Stimulated activated CD8-positive, alpha-beta memory T cell treated with anti-CD3 and anti-CD28 coated beads, Interleukin-4, amount 100 ng/mL, for 4 hours (primary cell): ENCODE measurements around the gene PPP1CC.
A peak's percentile ranks its signal among the peaks of the same experiment; 100 is the strongest.
"Not testable (repeated sequence)": the region's sequence is repeated elsewhere in the genome, so short reads cannot be mapped to it uniquely, and the experiment has no call there.

ENCODE experiments used
- DNase-seq, 2 donors: peaks; one replicate each; pipeline ENCODE4 v3.0.0-alpha.2; 2020; ENCODE audit warnings: low read depth in 2 of 2, low spot score in 1 of 2

Gene PPP1CC

DNA sequence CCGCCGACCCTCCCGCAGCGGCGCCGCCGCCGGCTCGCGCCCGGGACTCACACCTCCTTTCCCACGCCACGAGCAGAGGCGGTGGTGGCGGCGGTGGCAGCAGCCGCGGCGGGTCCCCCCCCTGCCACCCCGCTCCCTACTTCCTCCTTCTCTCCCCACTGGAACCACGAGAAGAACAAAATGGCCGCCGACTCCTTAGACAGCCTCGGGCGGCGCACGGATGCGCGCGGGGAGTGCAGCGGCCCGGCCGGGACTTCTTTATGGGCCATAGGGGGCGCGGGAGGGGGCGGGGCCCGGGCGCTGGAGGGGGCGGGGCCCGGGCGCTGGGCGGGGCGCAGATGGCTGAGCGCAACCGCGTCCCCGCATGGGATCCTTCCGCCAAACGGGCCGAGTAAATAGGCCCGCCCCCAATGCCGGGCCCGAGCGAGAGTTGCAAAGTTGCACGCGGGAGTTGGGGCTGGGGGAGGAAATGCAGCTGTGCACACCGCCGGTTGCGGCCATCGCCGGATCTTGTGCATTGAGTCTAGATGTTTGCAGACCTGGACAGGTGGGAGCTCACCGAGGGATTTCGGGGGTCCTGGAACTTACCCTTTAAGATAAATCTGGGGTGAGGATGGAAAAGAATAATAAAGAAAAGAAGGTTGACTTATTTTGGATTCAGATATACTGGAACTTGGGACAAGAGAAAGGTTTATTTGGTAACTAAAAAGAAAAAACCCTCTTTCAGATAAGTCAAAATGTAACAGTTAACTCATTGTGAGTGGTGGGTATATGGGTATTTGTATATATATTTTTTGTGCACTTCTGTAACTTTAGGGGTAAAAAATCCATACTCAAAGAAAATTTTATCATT lies at the start of gene PPP1CC:
Gene PPP1CC (minus strand): TSS at position 174 of the 853 bp plus-strand sequence. CDS start 184 bp downstream, outside the sequence.
- DNase-seq, result peak; percentile 77 to 84

GRCh38 chr12:110791589-110791988 lies 48.9 kb upstream of the PPP1CC start:
- no peak for DNase-seq

- no peak for DNase-seq
Measured at GRCh38 chr12:110790301-110790700, 47.6 kb upstream of the PPP1CC start.

GRCh38 chr12:110786012-110786411 lies 43.3 kb upstream of the PPP1CC start:
- no peak for DNase-seq

GRCh38 chr12:110785240-110785639 lies 42.5 kb upstream of the PPP1CC start:
- no peak for DNase-seq

DNA sequence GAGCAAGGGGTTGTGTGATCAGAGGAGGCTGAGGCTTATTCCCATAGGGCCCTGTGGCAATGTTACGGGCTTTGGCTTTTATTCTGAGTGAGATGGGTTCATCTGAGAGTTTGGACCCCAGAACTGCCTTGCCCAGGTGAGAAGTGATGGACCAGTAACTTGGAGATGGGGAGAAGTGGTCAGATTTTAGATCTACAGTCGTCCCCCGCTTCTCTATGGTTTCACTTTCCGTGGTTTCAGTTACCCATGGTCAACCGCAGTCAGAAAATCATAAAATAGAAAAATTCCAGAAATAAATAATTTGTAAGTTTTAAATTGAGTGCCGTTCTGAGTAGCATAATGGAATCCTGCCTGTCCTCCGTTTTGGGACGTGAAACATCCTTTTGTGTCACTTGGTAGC lies 40.2 kb upstream of the PPP1CC start:
- no peak for DNase-seq

DNA sequence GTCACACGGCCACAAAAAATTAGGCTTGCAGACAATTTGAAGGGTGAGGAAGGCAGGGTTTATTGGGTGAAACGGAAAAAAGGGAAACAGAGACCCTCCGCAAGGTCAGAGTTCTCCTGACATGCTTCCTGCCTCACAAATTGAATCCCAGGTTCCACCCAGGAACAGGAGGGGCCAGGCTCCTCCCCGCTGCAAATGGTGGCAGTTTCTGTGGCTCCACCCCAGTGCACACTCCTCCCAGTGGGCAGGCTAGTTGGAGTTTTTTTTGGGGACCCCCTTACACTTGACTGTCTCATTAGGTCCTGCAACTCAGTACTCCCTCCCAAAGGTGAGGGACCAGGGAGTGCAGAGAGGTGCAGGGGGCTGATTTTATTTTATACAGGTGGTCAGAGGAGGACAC lies 39.4 kb upstream of the PPP1CC start:
- no peak for DNase-seq

GRCh38 chr12:110780448-110780847 lies 37.8 kb upstream of the PPP1CC start:
- DNase-seq, result peak in 1 of 2 donors; percentile 8

- DNase-seq, result no peak
Measured at GRCh38 chr12:110778833-110779577, 36.3 kb upstream of the PPP1CC start.

GRCh38 chr12:110776410-110776809 lies 33.7 kb upstream of the PPP1CC start:
- DNase-seq, result no peak

DNA sequence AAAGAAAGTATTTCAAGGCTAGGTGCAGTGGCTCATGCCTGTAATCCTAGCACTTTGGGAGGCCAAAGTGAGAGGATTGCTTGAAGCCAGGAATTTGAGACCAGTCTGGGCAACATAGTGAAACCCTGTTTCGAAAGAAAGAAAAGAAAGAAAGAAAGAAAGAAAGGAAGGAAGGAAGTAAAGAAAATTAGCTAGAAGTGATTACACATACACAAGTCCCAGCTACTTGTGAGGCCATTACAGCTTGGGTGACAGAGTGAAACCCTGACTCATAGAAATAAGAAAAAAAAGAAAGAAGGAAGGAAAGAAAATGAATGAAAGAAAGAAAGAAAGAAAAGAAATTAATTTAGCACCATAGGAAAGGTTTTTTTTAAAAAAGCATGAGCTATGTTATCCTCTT lies 33.3 kb upstream of the PPP1CC start:
- DNase-seq, result no peak

- DNase-seq, result no peak
Measured at GRCh38 chr12:110774824-110775223, 32.1 kb upstream of the PPP1CC start.

- DNase-seq, result no peak
Measured at GRCh38 chr12:110768960-110769359, 26.3 kb upstream of the PPP1CC start.

DNA sequence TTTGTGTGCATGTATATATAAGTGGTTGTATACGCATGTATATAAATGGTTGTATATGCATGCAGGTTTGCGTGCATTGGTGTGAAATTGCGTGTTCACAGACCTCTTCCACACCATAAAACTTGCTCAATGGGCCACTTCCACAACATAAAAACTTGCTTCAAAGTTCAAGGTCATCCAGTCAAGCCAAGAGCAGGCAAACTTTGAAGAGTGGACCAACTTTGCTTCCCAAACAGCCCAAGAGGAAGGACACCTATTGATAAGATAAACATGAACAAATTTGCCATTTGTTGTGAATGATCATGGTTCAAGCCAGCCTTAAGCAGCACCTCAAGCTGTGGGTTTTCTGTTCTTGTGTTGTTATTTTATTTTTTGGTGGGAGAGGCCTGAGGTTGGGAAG lies 25.2 kb upstream of the PPP1CC start:
- no peak for DNase-seq

DNA sequence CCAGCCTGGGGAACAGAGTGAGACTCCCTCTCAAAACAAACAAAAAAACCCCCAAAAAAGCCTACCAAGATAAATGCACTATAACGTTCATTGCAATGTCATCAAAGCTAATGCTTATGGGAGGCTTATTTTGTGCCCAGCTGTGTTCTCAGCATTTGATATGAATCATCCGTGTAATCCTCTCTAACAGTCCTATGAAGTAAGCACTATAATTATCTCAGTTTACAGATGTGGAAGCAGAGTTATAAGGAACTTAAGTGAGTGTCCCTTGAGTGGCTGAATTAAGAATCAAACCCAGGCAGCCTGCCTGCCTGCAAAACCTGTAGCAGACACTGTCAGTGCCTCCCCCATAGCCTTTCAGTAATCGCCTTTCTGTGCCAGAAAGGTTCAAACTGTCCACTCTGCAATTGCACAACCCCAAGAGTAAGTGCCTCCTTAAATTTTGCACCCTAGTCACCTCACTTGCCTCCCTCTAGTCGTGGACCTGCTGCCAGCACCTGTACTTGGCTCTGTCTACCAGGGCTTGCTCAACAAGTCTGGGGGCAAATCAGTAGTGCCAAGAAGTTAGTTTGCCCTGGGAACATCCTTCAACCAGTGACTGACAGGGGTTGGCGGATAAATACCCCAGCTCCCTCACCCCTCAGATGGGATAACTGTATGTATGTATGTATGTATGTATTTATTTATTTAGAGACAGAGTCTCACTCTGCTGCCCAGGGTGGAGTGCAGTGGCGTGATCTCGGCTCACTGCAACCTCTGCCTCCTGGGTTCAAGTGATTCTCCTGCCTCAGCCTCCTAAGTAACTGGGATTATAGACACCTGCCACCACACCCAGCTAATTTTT lies 23.8 kb upstream of the PPP1CC start:
- DNase-seq, result no peak

- DNase-seq, result not testable (repeated sequence)
Measured at GRCh38 chr12:110765572-110765971, 22.9 kb upstream of the PPP1CC start.

DNA sequence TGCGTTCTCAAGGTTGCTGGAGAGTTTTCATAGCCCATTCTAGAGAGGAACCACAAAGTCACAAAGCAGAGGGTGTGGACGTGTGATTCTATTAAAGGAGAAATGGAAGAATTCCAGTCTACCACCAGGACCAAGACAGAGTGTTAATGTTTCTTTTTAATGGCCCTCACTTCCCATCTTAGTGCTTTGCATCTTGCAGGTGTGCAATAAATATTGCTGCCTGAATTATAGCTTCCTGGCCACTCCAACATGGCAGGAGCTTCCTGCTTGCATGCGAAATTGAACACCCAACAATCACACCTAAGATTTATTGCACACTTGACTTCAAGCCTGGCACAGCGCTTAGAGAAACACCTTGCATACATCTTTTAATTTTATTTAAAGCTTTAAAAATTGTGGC lies 22.4 kb upstream of the PPP1CC start:
- no peak for DNase-seq

- no peak for DNase-seq
Measured at GRCh38 chr12:110763583-110763982, 20.9 kb upstream of the PPP1CC start.

- no peak for DNase-seq
Measured at GRCh38 chr12:110762891-110763290, 20.2 kb upstream of the PPP1CC start.

GRCh38 chr12:110760204-110760609 lies 17.5 kb upstream of the PPP1CC start:
- DNase-seq, result no peak

DNA sequence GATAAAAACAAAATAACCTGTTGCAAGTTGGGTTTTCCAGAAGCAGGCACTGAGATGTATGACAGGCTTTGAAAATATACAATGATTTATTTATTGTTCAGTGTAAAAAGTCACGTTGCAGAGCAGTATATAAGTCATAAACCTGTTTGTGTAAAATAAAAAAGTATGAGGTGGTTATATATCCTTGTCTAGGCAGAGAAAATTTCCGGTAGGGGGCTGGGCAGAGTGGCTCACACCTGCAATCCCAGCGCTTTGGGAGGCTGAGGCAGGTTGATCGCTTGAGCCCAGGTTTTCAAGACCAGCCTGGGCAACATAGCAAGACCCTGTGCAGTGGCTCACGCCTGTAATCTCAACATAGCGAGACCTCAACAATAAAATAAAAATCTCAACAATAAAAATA lies 16.2 kb upstream of the PPP1CC start:
- no peak for DNase-seq
